GM18526 (cell line): Measurements from ENCODE around the gene PKNOX2.

Source experiments
- POLR2A ChIP-seq: IDR thresholded peaks from 3 replicates; pipeline ENCODE4 v1.6.1; 2011; ENCODE audit not compliant: insufficient read length; ENCODE audit errors: extremely low read depth

Gene PKNOX2

DNA sequence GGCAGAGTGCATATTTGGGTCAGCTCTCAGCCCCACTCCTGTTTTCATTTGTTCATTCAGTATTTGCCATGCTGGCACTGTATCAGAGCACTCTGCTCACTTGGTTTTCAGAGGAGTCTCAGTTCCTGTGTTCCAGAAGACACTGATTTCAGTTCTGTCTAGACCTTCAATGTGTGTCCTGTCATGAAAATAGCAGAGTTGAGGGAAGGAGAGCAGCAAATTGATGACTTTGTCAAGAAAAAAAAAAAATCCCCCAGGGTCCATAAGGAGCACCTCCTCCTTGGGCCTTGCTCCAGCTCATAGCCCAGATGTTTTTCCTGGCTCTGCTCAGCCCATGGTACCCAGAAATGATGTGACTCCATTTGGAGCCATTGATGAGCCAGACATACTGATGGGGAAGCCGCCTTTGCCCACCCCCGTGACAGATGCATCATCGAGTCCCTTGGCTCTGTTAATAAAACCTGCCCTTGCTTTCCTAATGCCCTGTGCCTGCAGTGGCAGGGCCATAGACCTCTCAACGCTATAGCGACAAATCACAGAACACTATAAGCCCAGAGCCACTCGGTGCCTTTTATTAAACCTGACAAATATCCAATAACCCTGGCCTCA is 107.0 kb downstream of the PKNOX2 start:
- TF ChIP-seq POLR2A: no peak

DNA sequence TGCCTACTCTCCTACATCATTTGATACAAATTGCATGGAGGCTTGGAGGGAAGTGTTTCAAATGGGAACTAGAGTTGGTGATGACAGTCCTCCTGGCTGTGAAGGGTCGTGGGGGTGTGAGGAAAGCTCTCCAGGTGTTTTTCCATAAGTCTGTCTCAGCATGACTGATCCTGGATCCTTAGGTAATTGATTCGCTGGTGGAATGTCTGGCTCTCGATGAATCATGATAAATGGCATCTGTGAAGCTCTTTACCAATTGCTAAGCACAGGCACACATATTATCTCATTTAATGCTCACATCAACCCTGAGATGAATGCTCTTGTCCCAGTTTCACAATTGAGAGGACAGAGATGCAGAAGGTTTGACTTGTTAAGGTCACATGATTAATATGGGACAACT is 107.5 kb downstream of the PKNOX2 start:
- no peak for TF ChIP-seq POLR2A

DNA sequence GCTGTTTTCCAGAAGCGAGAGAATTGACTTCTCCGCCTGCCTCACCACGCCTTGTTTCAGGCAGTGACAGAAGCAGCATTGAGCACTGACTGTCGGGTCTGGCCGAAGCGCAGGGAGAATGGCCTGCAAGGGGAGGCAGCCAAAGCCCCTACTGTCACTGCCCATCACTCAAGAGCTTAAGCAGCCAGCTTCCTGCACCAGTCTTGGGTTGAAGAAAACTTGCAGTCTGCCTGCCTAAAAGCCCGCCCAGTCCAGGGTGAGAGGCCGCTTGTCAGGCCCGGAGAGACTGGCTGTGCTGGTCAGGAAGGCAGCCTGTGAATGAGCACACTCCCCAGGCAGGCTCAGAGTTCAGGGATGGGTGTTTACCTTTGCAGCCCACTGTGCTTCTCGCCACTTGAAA is 108.3 kb downstream of the PKNOX2 start:
- TF ChIP-seq POLR2A: no peak

DNA sequence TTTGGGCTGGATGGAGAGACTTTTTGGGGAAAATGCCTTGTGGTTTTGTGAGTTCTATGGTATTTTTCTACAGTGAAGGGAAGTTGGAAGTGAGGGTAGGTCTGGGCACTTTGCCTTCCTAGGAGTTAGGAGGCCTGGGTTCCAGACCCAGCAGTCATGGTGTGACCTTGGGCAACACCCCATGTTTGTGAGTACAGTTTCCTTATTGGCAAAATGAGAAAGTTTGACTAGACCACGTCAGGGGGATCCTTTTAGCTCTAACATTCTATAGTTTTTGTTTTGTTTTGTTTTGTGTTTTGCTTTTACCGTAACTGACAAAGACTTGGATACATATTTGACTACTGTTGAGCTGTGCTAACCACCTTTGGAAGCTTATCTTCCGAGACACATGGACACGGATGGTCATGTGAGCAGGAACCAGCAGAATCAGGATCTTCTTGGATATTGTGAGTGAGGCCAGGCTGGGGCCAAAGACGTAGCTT is 109.0 kb downstream of the PKNOX2 start:
- TF ChIP-seq POLR2A: no peak

DNA sequence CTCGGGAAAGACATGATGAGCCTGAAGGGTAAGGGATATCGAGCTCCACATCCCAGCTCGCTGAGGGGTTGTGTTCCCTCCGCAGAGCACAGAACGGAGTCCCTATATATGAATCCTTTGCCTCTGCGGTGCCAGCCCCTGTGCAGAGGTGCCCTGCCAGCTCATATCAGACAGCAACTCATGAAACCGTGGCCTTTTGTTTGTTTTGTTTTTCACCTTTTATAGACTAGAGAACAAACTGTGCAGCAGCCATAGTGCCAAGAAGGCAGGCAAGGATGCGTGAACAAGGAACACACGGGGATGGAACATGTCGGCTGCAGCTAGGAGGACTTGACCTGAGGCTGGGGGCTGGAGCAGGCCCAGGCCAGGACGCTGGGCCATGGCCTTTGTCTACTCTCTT is 109.8 kb downstream of the PKNOX2 start:
- no peak for TF ChIP-seq POLR2A

DNA sequence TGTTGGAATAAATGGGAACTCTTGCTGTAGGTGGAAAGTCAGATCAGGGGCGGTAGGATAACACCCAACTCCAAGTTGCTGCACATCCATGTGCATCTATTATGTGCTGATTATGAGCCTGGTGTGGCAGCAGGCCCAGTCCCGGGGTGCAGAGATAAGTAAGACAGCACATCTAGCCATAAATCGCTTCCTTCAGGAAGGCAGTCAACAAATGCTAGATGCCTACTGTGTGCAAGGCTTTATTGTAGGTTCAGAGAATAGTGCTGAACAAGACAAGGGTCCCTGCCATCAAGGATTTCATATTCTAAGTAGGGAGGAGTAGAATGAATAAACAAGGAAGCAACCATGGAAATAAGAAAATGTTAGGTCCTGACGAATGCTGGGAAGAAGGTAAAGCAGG is 110.2 kb downstream of the PKNOX2 start:
- no peak for TF ChIP-seq POLR2A

DNA sequence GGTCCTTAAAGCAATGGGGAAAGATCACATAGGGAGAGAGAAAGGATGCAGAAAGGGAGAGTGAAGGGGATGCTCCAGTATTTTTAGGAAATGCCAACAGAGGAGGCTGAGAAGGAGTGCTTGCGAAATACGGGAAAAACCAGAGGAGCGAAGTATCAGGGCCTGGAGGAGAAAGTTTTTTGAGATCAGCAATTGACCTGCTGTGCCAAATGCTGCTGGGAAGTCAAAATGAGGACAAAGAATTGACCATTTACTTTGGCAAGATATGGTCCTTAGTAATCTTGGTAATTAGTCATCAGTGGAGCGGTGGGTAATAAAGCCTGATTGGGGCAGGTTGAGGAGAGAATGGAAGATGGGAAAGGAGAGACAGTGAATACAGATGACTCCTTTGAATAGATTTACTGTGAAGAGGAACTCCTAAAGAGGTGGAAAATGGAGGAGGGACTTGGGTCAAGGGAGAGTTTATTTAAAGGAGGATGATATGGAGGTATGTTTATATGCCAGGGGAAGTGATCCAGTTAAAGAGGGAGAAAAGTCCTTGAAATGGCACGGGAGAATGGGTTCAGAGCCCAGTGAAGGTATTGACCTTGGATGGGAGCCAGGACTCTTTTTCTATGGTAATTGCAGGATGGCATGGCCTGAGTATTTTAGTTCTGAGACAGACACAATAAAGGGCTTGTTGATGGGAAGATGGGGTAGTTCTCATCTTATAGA is 111.5 kb downstream of the PKNOX2 start:
- TF ChIP-seq POLR2A: no peak

DNA sequence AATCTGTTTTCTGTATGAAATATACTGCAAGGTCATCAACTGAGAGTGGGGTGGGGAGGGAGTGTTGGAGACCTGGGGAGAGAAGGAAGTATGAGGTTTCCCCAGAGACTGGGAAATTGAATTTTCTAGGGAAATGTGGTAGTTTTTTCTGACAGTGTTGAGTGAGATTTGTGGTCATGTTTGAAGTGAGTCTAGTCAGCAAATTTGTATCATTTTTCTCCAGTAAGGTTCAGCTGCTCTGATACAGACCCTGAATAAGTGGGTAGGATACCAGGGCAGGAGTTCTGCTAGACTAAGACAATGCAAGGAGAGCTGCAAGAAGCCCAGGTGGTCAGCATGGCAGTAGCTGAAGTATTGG is 112.0 kb downstream of the PKNOX2 start:
- TF ChIP-seq POLR2A: no peak

DNA sequence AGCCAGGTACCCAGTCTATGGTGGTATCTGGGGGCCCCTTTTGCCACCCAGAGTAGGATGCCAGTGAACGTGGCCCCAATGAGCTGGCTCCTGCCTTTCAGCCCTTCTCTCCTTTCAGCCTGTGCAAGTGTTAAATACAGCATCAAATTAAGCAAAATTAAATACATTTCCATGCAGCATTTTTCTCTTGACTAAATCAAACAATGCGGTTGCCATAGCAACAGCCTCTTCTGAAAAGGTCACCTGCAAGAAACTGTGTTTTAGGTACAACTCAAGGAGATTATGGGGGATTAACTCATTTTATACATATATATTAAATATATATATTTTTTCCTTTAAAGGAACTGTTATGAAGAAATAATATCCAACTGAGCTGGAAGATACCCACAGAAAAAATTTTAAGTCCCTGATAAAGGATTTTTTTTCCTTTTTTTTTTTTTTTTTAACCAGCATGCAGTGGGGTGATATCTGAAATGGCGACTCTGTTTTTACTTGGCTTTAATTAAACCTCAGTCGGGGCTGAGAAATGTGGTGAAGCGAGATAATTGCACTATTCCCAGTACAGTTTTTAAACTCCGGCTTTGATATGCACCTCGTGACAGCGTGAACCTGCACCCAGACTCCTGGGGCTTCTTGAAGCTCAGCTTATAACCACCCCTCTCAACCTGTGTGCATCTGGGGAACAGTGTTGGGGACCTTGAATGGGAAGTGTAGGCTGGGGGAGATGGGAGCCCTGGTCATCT is 115.3 kb downstream of the PKNOX2 start:
- TF ChIP-seq POLR2A: no peak

DNA sequence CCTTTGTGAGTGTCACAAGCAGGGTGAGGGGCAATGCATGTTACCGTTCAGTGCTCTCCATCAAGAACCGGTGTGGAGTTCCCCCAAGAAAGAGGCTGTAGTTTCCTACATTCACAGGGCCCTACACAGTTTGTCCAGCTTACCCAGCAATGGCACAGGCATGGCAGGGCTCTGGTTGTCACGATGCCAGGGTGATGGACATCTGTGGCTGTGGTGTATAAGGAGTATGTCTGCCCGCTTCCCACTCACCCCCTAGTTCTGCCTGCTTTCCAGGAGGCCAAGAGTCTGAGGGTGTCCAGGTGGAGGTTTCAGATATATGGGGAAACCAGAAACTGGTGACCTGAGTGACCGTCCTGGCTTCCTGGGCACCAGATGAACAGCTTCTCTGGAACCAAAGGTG is 116.1 kb downstream of the PKNOX2 start:
- TF ChIP-seq POLR2A: no peak

DNA sequence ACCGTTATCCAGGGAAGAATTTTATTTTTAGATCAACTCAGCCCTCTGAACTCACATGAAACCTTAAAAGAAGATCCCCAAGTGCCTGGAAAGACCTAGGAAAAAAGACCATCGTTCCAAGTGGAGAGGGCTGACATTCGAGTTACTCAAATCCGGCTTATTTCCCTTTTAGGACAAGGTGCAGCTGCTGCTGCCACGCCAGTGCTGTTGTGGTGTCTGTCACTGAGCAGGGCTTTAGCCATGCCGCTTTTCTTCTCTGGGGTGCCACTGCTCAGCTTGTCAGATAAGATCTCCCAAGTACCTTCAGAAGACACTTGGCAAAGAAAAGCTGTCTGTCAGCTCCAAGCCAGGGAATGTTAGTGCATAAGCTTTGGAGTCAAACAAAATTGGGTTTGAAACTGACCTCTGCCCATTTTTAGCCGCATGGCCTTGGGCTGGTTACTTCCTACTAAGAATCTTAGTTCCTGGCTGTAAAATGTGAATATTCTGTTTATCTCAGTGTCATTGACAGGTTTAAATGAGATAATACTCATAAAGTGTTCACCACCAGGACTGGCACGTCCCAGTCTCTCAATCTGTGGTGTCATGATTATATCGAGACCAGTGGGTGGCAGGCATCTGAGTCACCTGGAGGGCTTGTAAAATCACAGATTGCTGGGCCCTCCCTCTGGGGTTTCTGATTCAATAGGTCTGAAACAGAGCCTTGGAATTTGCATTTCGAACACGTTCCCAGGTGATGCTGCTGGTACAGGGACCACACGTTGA is 117.5 kb downstream of the PKNOX2 start:
- TF ChIP-seq POLR2A: no peak

DNA sequence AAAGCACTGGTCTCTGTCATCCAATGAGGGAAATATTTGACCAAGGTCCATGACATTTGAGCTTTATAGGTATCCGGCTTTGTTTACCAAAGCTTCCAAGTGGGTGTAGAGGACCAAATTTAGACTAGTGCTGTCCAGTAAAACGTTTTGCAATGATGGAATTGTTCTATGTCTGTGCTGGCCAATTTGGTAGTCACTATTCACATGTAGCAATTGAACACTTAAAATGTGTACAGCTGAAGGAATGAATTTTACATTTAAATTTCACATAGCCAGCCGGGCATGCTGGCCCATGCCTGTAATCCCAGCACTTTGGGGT is 118.0 kb downstream of the PKNOX2 start:
- TF ChIP-seq POLR2A: no peak

DNA sequence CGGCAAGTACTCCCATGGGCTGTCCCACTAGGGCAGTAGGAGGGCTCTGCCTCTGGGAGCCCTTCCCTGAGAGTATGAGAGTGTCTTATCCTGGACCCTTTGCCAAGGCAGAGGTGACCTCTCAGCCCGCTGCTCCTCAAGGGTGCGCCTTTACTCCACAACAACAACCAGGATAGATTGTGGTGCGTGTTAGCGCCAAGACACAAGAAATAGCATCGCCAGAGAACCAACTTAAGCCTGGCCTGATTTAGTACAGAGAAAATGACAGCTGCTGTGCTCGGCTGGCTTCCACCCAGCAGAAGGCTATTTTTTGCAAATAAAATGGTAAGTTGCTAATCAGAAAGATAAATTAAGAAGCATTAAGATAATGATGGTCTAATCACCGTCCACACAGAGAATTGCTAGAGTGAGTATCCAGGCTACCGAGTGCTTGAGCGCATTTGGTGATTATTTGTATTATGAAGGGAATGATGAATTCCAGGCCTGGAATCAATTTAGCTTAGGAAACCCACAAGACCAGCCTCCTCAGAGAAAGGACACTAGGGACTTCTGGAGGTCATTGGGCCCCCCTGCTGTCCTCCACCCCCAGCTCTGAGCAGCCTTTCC is 119.8 kb downstream of the PKNOX2 start:
- TF ChIP-seq POLR2A: no peak

DNA sequence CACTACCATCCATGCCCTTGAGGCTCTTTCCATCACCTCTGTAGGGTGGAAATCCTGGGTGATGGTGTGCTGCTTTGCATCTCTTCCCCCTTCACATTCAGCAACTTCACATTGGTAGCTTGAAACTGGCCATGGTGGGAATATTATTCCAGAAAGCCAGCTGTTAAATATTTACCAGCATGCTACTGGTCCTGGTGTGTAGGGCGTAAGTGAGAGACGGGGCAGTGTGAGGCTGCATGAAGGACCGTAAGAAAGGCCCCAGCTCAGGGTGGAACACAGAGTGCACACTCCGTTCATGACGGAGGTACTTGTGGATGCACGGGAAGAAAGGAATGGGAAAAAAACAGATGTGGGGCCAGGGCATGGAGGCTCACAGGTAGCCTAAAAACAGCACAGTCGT is 121.3 kb downstream of the PKNOX2 start:
- no peak for TF ChIP-seq POLR2A

DNA sequence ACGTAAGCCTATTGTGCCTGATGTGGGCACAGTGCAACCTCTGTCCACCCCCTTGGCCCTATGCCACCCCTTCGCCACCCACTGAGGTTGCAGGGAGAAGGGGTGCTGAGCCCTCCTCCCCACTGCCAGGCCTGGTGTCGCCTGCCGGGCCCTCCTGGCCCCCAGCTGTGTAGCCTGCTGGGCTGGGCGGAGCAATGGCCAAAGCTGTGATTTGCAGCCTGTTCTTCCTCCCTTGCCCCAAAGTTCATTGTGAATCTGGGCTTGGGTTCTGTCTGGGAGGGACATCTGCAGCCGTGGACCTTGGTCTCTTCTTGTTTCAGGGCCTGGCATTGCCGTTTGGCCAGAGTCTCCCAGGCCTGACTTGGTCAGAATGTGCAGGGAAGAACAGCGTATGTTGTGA is 121.9 kb downstream of the PKNOX2 start:
- no peak for TF ChIP-seq POLR2A

DNA sequence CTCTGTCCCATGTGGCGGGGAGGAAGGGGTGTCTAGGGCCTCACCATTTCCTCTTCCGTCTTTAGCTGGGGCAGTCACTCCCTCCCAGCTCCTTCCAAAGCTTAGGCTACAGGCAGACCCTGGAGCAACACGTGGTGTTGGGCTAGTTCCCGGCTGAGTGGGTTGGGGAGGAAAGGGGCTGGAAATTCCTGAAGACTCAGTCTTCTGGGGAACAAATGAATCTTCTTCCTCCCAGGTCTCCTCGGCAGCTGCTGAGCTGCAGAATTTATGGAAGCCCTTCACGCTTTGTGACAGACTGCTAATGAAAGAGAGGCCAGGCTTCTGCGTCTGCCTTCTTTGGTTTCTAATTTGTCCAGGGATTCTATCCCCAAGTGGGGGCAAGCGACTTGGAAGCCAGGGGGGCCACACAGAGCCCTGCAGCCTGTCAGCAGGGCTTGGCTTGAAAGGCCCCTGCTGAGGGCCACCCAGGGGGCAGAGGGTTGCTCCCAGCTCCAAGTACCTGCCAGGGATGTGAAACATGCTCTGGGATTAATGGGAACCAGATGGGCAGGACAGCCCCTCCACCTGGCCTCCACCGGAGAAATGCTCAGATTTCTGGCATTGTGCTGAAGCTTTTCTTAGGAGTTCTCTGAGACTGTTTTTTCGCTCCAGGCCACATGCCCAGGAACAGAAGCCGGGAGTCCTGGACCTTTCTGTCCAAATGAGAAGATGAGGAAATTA is 123.1 kb downstream of the PKNOX2 start:
- TF ChIP-seq POLR2A: no peak
